H54 (cell line): Measurements from ENCODE around the gene TPCN1.

ENCODE experiments used
- DNase-seq: peaks from one replicate; pipeline ENCODE4 v3.0.0; 2011; ENCODE audit warnings: low spot score, mixed read lengths; ENCODE audit not compliant: insufficient read length
- FAIRE-seq: peaks from 3 replicates; lab custom pipeline; 2011; peaks lifted over from hg19 to GRCh38; lab: Jason Lieb, UNC
- POLR2A ChIP-seq: IDR thresholded peaks from 2 replicates; pipeline ENCODE4 v1.6.1; 2011; ENCODE audit warnings: low read depth, mild to moderate bottlenecking, low read length

TPCN1 gene

DNA sequence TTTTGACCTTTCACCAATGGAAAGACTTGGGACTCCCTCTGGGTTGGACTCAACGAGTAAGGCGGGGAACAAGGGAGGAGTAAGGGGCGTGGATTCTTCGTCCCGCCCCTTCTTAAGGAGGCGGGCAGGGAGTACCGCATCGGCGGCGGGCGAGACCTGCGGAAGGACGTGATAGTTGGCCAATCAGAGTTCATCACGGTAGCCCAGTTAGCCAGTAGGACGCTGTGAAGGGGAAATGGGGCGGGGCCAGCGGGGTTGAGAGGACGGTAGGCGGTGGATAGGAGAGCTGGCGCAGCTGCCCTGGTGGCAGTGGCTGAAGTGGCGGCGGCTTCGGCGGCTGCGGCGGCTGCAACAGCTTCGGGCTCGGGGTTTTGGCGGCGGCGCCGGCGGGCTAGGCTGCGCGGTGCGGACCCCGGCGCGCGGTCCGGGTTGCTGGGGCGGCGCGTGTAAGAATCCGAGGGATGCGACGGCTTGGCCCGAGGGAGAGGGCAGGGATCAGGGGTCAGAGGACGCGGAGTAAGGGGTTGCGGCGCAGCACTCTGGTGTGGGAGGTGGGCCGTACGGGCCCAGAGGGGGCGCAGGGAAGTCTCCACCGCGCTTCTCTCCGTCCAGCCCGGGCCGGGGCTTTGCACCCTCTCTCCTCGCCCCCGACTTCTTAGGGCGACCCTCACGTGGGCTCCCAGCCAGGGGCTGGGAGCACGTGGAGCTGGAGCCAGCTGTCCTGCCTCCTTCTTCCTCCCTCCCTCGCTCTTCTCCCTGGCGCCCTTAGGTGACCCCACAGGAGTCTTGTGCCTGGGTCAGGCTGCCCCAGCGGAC is at the start of gene TPCN1:
Gene TPCN1, plus strand, starts transcription at position 284 of the 816 bp plus-strand sequence. CDS start 5,389 bp downstream, outside the sequence.
- FAIRE-seq (peak; percentile 93), DNase-seq (peak; percentile 92)
- peak; percentile 96 for TF ChIP-seq POLR2A

DNA sequence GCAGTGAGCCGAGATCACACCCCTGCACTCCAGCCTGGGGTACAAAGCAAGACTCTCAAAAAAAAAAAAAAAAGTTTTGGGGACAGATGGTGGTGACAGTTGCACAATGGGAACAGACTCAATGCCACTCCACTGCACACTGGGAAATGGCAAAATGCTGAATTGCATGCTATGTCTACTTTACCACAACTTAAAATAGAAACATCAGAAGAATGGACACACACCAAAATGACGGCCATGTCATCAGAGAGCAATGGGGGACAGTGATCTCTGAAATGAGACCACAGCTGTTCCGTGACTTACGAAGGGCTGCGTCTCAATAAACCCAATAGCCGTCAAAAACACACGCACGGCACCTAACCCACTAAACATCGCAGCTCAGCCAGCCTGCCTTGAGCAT is 49.7 kb upstream of the TPCN1 start:
- DNase-seq (no peak), FAIRE-seq (no peak)
- no peak for TF ChIP-seq POLR2A

DNA sequence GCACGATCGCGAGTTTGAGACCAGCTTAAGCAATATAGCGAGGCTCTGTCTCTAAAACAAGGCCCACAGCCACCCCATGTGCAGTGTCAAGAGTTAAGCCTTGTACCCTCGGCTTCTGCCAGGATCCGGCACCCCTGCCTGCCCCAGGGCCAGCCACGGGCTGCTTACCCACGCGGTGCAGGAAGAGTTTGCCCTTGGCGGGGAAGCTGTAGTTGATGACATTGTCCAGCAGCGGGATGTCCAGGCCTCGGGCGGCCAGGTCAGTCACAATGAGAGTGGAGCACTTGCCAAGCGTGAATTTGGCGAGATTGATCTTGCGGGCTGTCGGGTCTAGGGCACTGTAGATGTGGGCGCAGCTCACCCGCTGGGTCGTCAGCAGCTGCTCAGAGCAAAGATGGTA is 49.1 kb upstream of the TPCN1 start:
- DNase-seq (no peak), FAIRE-seq (no peak)
- TF ChIP-seq POLR2A = no peak

DNA sequence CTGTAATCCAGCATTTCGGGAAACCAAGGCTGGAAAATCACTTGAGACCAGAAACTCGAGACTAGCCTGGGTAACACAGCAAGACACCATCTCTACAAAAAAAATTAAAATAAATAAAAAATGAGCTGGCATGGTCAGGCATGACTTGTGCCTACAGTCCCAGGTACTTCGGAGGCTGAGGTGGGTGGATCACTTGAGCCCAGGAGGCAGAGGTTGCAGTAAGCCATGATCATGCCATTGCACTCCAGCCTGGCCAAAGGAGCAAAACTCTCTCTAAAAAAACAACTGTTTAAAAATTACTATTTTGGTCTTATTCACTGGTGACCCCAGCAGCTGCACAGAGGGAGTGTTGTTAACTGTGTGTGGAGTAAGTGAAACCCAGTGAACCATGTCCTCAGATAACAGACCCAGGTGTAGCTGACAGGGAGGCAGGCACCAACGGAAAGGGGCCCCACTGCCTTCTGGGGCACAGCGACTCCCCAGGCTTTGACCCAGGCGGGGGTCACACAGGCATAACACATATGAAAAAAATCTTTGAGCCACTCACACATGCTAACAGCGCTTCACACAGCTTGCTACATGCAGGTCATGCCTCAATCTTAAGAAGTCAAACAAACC is 48.1 kb upstream of the TPCN1 start:
- DNase-seq = no peak
- no peak for TF ChIP-seq POLR2A
- FAIRE-seq = no peak

- FAIRE-seq = no peak
- no peak for TF ChIP-seq POLR2A
- peak; percentile 79 for DNase-seq
Observed at GRCh38 chr12:113174461-113175384, 46.5 kb upstream of the TPCN1 start.

DNA sequence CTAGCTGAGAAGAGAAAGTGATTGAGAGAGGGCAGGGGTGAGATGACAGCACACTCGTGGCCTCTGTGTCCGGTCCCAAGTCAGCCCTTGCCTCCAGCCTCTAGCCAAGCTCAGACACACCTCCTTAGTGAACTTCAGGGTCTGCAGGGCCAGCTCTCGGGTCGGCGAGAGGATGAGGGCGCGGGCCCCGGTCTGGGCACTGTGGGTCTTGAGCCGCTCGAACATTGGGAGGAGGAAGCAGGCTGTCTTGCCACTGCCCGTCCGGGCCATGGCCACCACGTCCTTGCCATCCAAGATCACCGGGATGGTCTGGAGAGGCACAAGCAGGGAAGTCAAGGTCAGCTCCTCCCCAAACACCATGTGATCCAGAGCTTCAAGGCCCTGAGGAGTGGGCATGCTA is 42.2 kb upstream of the TPCN1 start:
- no peak for DNase-seq
- no peak for TF ChIP-seq POLR2A
- FAIRE-seq = no peak

- DNase-seq = no peak
Observed at GRCh38 chr12:113180333-113180732, 40.9 kb upstream of the TPCN1 start.

DNA sequence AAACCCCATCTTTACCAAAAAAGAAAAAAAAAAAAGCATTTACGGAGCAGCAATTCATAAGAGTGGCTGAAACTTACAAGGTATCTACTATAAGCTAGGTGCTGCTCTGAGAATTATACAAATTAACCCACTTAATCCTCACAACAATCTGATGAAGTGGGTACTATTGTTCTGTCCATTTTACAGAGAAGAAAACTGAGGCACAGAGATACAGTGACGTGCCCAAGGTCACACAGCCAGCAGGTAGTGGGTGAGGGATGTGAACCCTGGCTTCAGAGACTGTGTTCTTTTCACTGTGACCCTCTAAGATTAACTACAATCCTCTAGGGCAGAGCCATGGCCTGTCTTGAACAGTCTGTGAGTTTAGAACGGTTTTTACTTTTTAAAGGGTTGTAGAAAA is 39.3 kb upstream of the TPCN1 start:
- TF ChIP-seq POLR2A = no peak
- DNase-seq = no peak
- FAIRE-seq = no peak

More at GRCh38 chr12:113180333-113180732, 40.9 kb upstream of the TPCN1 start:
- no peak for FAIRE-seq
- TF ChIP-seq POLR2A = no peak

- TF ChIP-seq POLR2A = no peak
- DNase-seq (no peak), FAIRE-seq (no peak)
Observed at GRCh38 chr12:113183030-113183589, 38.2 kb upstream of the TPCN1 start.

DNA sequence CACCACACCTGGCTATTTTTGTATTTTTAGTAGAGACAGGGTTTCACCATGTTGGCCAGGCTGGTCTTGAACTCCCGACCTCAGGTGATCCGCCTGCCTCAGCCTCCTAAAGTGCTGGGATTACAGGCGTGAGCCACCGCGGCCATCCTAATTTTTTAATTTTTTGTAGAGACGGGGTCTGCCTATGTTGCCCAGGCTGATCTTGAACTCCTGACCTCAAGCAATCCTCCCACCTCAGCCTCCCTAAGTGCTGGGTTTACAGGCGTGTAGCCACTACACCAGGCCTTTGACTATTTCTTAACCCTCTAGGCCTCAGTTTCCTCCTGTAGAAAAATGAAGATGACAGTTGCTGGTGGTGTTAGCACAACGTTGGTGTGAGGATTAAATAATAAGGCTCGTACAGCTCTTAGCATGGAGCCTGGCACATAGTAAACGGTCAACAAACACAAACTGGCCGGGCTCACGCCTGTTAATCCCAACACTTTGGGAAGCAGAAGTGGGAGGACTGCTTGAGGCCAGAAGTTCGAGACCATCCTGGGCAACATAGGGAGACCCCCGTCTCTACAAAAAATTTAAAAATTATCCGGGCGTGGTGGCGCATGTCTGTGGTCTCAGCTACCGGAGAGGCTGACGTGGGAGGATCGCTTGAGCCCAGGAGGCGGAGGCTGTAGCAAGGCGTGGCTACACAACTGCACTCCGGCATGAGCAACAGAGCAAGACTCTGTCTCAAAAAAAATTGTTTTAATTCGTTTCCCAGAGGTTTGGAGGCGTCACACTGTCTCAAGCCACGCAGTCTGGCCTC is 37.0 kb upstream of the TPCN1 start:
- no peak for FAIRE-seq
- DNase-seq = no peak
- TF ChIP-seq POLR2A = no peak; the same call in 1 of the 2 replicates

GRCh38 chr12:113184900-113185179 is 36.4 kb upstream of the TPCN1 start:
- peak; percentile 91 for DNase-seq
- no peak for TF ChIP-seq POLR2A
- FAIRE-seq = no peak

- peak; percentile 65 for DNase-seq
- no peak for FAIRE-seq
- peak; percentile 66 for TF ChIP-seq POLR2A
Observed at GRCh38 chr12:113185180-113186032, 35.9 kb upstream of the TPCN1 start, which contains the start of the genes DDX54 and RITA1. DDX54 (minus strand) TSS chr12:113185478; CDS start chr12:113185451, 27 bp downstream. RITA1 (plus strand) TSS chr12:113185721; CDS start chr12:113186747, 1,026 bp downstream.

- DNase-seq = no peak
- TF ChIP-seq POLR2A = no peak
- no peak for FAIRE-seq
Observed at GRCh38 chr12:113186033-113186365, 35.3 kb upstream of the TPCN1 start.
